ENCODE measurements around the gene ISCA1. TPM values are rescaled to one million over a fixed set of nuclear protein-coding genes. Genes with fewer than 3 reads are reported as not detected.

ISCA1 gene
- polyA plus RNA-seq, 1 donor (not counting 4 experiments of a cell fraction or from before 2014, with no cell fraction given) = 37.4 TPM

DNA sequence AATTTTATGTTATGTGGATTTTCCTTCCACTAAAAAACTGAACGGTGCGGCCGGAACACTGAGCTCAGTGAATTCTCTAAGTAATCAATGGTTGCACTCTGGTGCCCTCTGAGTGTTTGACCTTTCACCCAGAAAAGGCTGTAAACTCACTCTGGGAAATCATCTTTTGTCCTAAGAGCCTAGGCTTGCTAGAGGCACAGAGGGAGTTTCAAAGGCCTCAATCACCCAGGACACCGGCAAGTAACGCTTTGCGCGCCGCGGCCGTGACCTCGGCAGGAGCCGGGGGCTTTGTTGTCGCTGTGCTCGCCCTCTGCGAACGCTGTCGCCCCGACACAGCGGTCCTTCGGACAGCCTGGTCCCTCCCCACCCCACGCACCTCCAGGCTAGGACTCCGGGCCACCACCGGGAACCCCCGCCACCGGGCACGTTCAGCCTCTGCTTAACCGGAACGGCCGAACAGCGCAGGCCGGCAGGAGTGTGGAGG is 703 bp downstream of the ISCA1 start:
- H3K4me2 ChIP-seq (ENCODE audit: control insufficient read depth, extremely low read depth, insufficient read depth, low read depth, low read length) = peak overlapping the region; percentile 93
- H3K4me1 ChIP-seq (ENCODE audit: control insufficient read depth, extremely low read depth, insufficient read depth, low read length) = peaks cover 10% of the 10 kb centered on the region
- dilution Hi-C loops (cut with MboI; ENCODE audit: extremely low pct_ligation_motif_present, low sequenced_read_pairs) = no loop called here
- peaks cover 2 to 6% of the 10 kb centered on the region in 2 experiments for H3K36me3 ChIP-seq (ENCODE audit: control insufficient read depth in 2 of 2, extremely low read depth in 1 of 2, insufficient read depth in 2 of 2, low read length in 2 of 2)
- peaks cover 3% of the 10 kb centered on the region for H3K9me1 ChIP-seq (ENCODE audit: control insufficient read depth, extremely low read depth, insufficient read depth, low read length)
- no peaks in the 10 kb centered on the region for H3K9me3 ChIP-seq (ENCODE audit: control insufficient read depth, low read depth, low read length)
- H3K4me3 ChIP-seq (ENCODE audit: control insufficient read depth in 2 of 3, extremely low read depth in 1 of 3, insufficient read depth in 2 of 3, low read depth in 1 of 3, low read length in 3 of 3) = peak overlapping the region; percentile 65 to 89 (median 81)
- H4K20me1 ChIP-seq (ENCODE audit: control insufficient read depth, extremely low read depth, insufficient read depth, low read length) = no peaks in the 10 kb centered on the region
- no peak for TF ChIP-seq EZH2 (IDR thresholded peaks at IDR 0.05; ENCODE audit: low read length)
- TF ChIP-seq CTCF (optimal IDR thresholded peaks at IDR 0.05 in 1 of 3, IDR thresholded peaks at IDR 0.05 in 1 of 3, conservative IDR thresholded peaks at IDR 0.05 in 1 of 3; ENCODE audit: extremely low read depth in 1 of 3, insufficient read depth in 2 of 3, low read length in 3 of 3) = no peak
- no peaks in the 10 kb centered on the region for H3K27me3 ChIP-seq (ENCODE audit: control insufficient read depth, extremely low read depth, insufficient read depth, low read length)
- FAIRE-seq = no peak
- H3K79me2 ChIP-seq (ENCODE audit: control insufficient read depth, insufficient read depth, low read length) = peaks cover 36% of the 10 kb centered on the region
- DNase-seq (ENCODE audit: low read depth, low spot score) = no peak
- H3K9ac ChIP-seq (ENCODE audit: control insufficient read depth, extremely low read depth, insufficient read depth, low read length) = peak overlapping the region; percentile 85
- H3K27ac ChIP-seq (ENCODE audit: control insufficient read depth, insufficient read depth, low read length) = peak overlapping the region; percentile 87
- peak overlapping the region; percentile 61 for H2AFZ ChIP-seq (ENCODE audit: control insufficient read depth, low read length)

DNA sequence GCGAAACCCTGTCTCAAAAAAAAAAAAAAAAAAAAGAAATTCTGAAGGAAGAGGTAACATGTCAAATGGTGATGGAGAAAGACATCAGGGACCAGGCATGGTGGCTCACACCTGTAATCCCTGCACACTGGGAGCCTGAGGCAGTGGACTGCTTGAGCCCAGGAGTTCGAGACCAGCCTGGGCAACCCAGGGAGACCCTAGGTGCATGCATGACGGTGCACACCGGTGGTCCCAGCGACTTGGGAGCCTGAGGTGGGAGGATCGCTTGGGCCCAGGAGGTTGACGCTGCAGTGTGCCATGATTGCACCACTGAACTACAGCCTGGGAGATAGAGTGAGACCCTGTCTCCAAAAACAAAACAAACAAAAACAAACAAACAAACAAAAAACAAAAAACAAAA is 1.8 kb downstream of the ISCA1 start:
- TF ChIP-seq CTCF (optimal IDR thresholded peaks at IDR 0.05 in 1 of 3, IDR thresholded peaks at IDR 0.05 in 1 of 3, conservative IDR thresholded peaks at IDR 0.05 in 1 of 3; ENCODE audit: extremely low read depth in 1 of 3, insufficient read depth in 2 of 3, low read length in 3 of 3) (no peak), EZH2 (IDR thresholded peaks at IDR 0.05; ENCODE audit: low read length) (no peak)
- FAIRE-seq (no peak), DNase-seq (ENCODE audit: low read depth, low spot score) (no peak)
- Histone ChIP-seq H3K9me3 (ENCODE audit: control insufficient read depth, low read depth, low read length) (no peaks in the 10 kb centered on the region), H3K4me1 (ENCODE audit: control insufficient read depth, extremely low read depth, insufficient read depth, low read length) (peaks cover 10% of the 10 kb centered on the region), H4K20me1 (ENCODE audit: control insufficient read depth, extremely low read depth, insufficient read depth, low read length) (no peaks in the 10 kb centered on the region), H3K79me2 (ENCODE audit: control insufficient read depth, insufficient read depth, low read length) (peaks cover 39% of the 10 kb centered on the region), H2AFZ (ENCODE audit: control insufficient read depth, low read length) (no peak overlapping the region), H3K9ac (ENCODE audit: control insufficient read depth, extremely low read depth, insufficient read depth, low read length) (no peak overlapping the region), H3K4me3 (ENCODE audit: control insufficient read depth in 2 of 3, extremely low read depth in 1 of 3, insufficient read depth in 2 of 3, low read depth in 1 of 3, low read length in 3 of 3) (no peak overlapping the region), H3K9me1 (ENCODE audit: control insufficient read depth, extremely low read depth, insufficient read depth, low read length) (peaks cover 3% of the 10 kb centered on the region), H3K27ac (ENCODE audit: control insufficient read depth, insufficient read depth, low read length) (no peak overlapping the region), H3K4me2 (ENCODE audit: control insufficient read depth, extremely low read depth, insufficient read depth, low read depth, low read length) (peak overlapping the region; percentile 93), H3K36me3 (ENCODE audit: control insufficient read depth in 2 of 2, extremely low read depth in 1 of 2, insufficient read depth in 2 of 2, low read length in 2 of 2) (peaks cover 2 to 6% of the 10 kb centered on the region in 2 experiments), H3K27me3 (ENCODE audit: control insufficient read depth, extremely low read depth, insufficient read depth, low read length) (no peaks in the 10 kb centered on the region)
- dilution Hi-C loops (cut with MboI; ENCODE audit: extremely low pct_ligation_motif_present, low sequenced_read_pairs) = no loop called here
